Right lobe of liver (tissue), 4 donors: ENCODE data around the gene OXA1L.

Experiments
- CTCF ChIP-seq, 4 donors: fragments of 200-600 bp in 3 of 4; fragments of 450-650 bp in 1 of 4; IDR thresholded peaks; one replicate each; pipeline versions ENCODE4 v1.5.1 to v1.8.0; 2016 to 2022; ENCODE audit warnings: antibody characterized with exemption in 4 of 4, mild to moderate bottlenecking in 2 of 4
- POLR2A ChIP-seq: fragments of 450-650 bp; IDR thresholded peaks from one replicate; pipeline ENCODE4 v1.6.1; 2017; ENCODE audit warnings: antibody characterized with exemption, mild to moderate bottlenecking
- donor health status: DM: no; HTN: no; CAD: no.
- donor health status: DM: no; HTN: no; CAD: no.
- donor health status: DM: no; HTN: yes; CAD: no.

GRCh38 chr14:22800346-22800745 lies 33.9 kb downstream of the OXA1L start:
- TF ChIP-seq POLR2A (no peak), CTCF (IDR thresholded peaks at IDR 0.05) (no peak)
